Colon (tissue), 2 donors: Measurements from ENCODE around the gene EVX2.

Experiments
- FAIRE-seq: peaks from 2 replicates; lab custom pipeline; 2012; peaks lifted over from hg19 to GRCh38; lab: Jason Lieb, UNC
- donor health status: control.
- donor health status: control.

Gene EVX2

GRCh38 chr2:176096243-176096985 lies 12.7 kb upstream of the EVX2 start:
- no peak for FAIRE-seq

- no peak for FAIRE-seq
Observed at GRCh38 chr2:176095421-176095820, 11.7 kb upstream of the EVX2 start.

GRCh38 chr2:176094349-176094748 lies 10.6 kb upstream of the EVX2 start:
- FAIRE-seq: no peak

GRCh38 chr2:176093898-176094249 lies 10.1 kb upstream of the EVX2 start:
- FAIRE-seq: no peak

GRCh38 chr2:176093145-176093897 lies 9.6 kb upstream of the EVX2 start:
- FAIRE-seq: no peak

- FAIRE-seq: no peak
Observed at GRCh38 chr2:176092270-176093144, 8.7 kb upstream of the EVX2 start, which contains the start of gene HOXD13. TSS of gene HOXD13 (plus strand) at chr2:176092721. CDS start at chr2:176092891, 170 bp downstream.

GRCh38 chr2:176091329-176092258 lies 7.8 kb upstream of the EVX2 start:
- no peak for FAIRE-seq

- FAIRE-seq: no peak
Observed at GRCh38 chr2:176090862-176091261, 7.1 kb upstream of the EVX2 start.

GRCh38 chr2:176089843-176090395 lies 6.2 kb upstream of the EVX2 start:
- FAIRE-seq: no peak

- no peak for FAIRE-seq
Observed at GRCh38 chr2:176088937-176089842, 5.4 kb upstream of the EVX2 start.

- FAIRE-seq: no peak
Observed at GRCh38 chr2:176088048-176088936, 4.5 kb upstream of the EVX2 start.

GRCh38 chr2:176087330-176088047 lies 3.7 kb upstream of the EVX2 start:
- no peak for FAIRE-seq

GRCh38 chr2:176085861-176086771 lies 2.4 kb upstream of the EVX2 start:
- FAIRE-seq: no peak

- FAIRE-seq: no peak
Observed at GRCh38 chr2:176085120-176085788, 1.5 kb upstream of the EVX2 start.

- no peak for FAIRE-seq
Observed at GRCh38 chr2:176084611-176085119, 903 bp upstream of the EVX2 start.
